ENCODE measurements around the gene ST6GAL1.

DNA sequence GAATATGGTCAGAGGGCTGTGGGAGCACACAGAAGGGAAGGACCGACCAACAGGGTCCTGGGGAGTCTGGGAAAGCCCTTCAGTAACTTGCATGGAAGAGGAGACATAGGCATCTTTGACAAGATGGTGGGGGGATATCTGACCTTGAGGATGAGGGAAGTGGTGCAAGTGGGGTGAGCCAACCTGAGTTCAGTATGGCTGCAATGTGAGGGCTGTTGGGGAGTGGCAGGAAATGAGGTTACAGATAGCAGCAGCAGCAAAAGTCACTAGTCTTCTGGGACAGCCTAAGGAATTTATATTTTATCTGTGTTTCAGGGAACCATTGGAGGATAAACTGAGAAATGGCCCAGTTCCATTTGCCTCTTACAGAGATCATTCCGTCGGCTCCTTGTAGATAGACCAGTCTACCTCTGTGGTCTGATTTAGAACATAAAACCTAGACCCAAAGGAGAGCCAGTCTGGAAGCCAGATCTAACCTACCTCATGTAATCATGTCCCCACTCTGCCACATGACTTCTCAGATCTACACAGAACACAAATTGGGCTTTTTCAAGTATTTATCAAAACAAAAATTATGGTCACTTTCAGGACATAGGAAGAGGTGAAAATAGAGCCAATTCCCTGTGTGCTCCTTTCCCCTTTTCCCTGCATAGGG, 75.6 kb downstream of the ST6GAL1 start:
- TF ChIP-seq, protein P1, sequence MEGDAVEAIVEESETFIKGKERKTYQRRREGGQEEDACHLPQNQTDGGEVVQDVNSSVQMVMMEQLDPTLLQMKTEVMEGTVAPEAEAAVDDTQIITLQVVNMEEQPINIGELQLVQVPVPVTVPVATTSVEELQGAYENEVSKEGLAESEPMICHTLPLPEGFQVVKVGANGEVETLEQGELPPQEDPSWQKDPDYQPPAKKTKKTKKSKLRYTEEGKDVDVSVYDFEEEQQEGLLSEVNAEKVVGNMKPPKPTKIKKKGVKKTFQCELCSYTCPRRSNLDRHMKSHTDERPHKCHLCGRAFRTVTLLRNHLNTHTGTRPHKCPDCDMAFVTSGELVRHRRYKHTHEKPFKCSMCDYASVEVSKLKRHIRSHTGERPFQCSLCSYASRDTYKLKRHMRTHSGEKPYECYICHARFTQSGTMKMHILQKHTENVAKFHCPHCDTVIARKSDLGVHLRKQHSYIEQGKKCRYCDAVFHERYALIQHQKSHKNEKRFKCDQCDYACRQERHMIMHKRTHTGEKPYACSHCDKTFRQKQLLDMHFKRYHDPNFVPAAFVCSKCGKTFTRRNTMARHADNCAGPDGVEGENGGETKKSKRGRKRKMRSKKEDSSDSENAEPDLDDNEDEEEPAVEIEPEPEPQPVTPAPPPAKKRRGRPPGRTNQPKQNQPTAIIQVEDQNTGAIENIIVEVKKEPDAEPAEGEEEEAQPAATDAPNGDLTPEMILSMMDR (IDR thresholded peaks at IDR 0.05; ENCODE audit: insufficient read depth, low read depth, low read length), result no peak
- no peak for TF ChIP-seq EZH2 (IDR thresholded peaks at IDR 0.05; ENCODE audit: insufficient read depth, low read length)

Data from astrocyte (in vitro differentiated cells and primary cell).